Neural cell (in vitro differentiated cells): ENCODE data around the gene SLC37A1. TPM values are rescaled to one million over a fixed set of nuclear protein-coding genes. Genes with fewer than 3 reads are reported as not detected.

ENCODE experiments used
- H2AFZ ChIP-seq: fragments of 200-600, 300-800 bp; sonication (generic), shearing (Covaris generic); 2 replicates; pipeline ENCODE4 v1.6.0; 2014; ENCODE audit warnings: low read depth, mild to moderate bottlenecking, antibody characterized with exemption, low read length, moderate library complexity
- H3F3A ChIP-seq: fragments of 200-600 bp; shearing (Covaris generic); 2 replicates; pipeline ENCODE4 v1.6.1; 2016; ENCODE audit warnings: mild to moderate bottlenecking, moderate library complexity, mixed read lengths, antibody characterized with exemption, low read length; ENCODE audit not compliant: insufficient read depth, poor library complexity, severe bottlenecking
- H3K27ac ChIP-seq: fragments of 200-600, 300-800 bp; sonication (generic), shearing (Covaris generic); 2 replicates; pipeline ENCODE4 v1.5.1; 2014; ENCODE audit warnings: mild to moderate bottlenecking, low read length, moderate library complexity
- H3K27me3 ChIP-seq: fragments of 300-800, 200-600 bp; sonication (generic), shearing (Covaris generic); 2 replicates; pipeline ENCODE4 v1.6.0; 2014; ENCODE audit warnings: mild to moderate bottlenecking, low read depth, low read length, moderate library complexity; ENCODE audit not compliant: insufficient read depth
- H3K36me3 ChIP-seq: fragments of 300-800, 200-600 bp; sonication (generic), shearing (Covaris generic); 2 replicates; pipeline ENCODE4 v1.5.1; 2014; ENCODE audit warnings: mild to moderate bottlenecking, antibody characterized with exemption, low read length, moderate library complexity; ENCODE audit not compliant: insufficient read depth
- H3K4me2 ChIP-seq: fragments of 300-800, 200-600 bp; sonication (generic), shearing (Covaris generic); 2 replicates; pipeline ENCODE4 v1.6.0; 2014; ENCODE audit warnings: mild to moderate bottlenecking, low read length
- H3K4me3 ChIP-seq: fragments of 300-800, 200-600 bp; sonication (generic), shearing (Covaris generic); 2 replicates; pipeline ENCODE4 v1.5.1; 2014; ENCODE audit warnings: mild to moderate bottlenecking, low read length, moderate library complexity
- H3K79me2 ChIP-seq: fragments of 200-600 bp; shearing (Covaris generic); replicated peaks from 2 replicates; pipeline ENCODE4 v1.6.0; 2014; ENCODE audit warnings: mild to moderate bottlenecking, low read length, moderate library complexity; ENCODE audit not compliant: insufficient read depth
- H3K9ac ChIP-seq: fragments of 300-800, 200-600 bp; sonication (generic), shearing (Covaris generic); 2 replicates; pipeline ENCODE4 v1.6.1; 2016; ENCODE audit warnings: mild to moderate bottlenecking, low read length, mixed read lengths
- H3K9me2 ChIP-seq: fragments of 200-600 bp; shearing (Covaris generic); 2 replicates; pipeline ENCODE4 v1.6.1; 2016; ENCODE audit warnings: mild to moderate bottlenecking, low read length, mixed read lengths; ENCODE audit not compliant: insufficient read depth
- H3K9me3 ChIP-seq: fragments of 200-600, 300-800 bp; sonication (generic), shearing (Covaris generic); 2 replicates; pipeline ENCODE4 v1.6.1; 2016; ENCODE audit warnings: mild to moderate bottlenecking, mixed run types, low read length, moderate library complexity, mixed read lengths
- H4K20me1 ChIP-seq: fragments of 200-600 bp; shearing (Covaris generic); 2 replicates; pipeline ENCODE4 v1.6.1; 2016; ENCODE audit warnings: mild to moderate bottlenecking, mixed run types; ENCODE audit not compliant: insufficient read depth
- CTCF ChIP-seq: fragments of 450-650 bp; IDR thresholded peaks from 2 replicates; pipeline ENCODE4 v1.5.1; 2014; ENCODE audit warnings: antibody characterized with exemption, mild to moderate bottlenecking, moderate library complexity; ENCODE audit not compliant: poor library complexity, severe bottlenecking
- EP300 ChIP-seq: fragments of 450-650 bp; conservative IDR thresholded peaks from 2 replicates; pipeline ENCODE4 v1.6.1; 2014; ENCODE audit warnings: antibody characterized with exemption, mild to moderate bottlenecking, moderate library complexity; ENCODE audit not compliant: poor library complexity, severe bottlenecking
- EZH2 ChIP-seq: fragments of 200-600, 300-800 bp; shearing (Covaris generic), sonication (generic); IDR thresholded peaks from 2 replicates; pipeline ENCODE4 v1.6.1; 2014; ENCODE audit warnings: antibody characterized with exemption, low read length, borderline replicate concordance, mild to moderate bottlenecking; ENCODE audit not compliant: insufficient read depth, poor library complexity, severe bottlenecking
- MXI1 ChIP-seq: fragments of 450-650 bp; conservative IDR thresholded peaks from 2 replicates; pipeline ENCODE4 v1.6.1; 2014; ENCODE audit warnings: antibody characterized with exemption, mild to moderate bottlenecking; ENCODE audit not compliant: poor library complexity, severe bottlenecking
- POLR2AphosphoS5 ChIP-seq: IDR thresholded peaks from 2 replicates; pipeline ENCODE4 v1.6.1; 2012
- RAD21 ChIP-seq: fragments of 450-650 bp; conservative IDR thresholded peaks from 2 replicates; pipeline ENCODE4 v1.6.1; 2014; ENCODE audit warnings: antibody characterized with exemption, mild to moderate bottlenecking, moderate library complexity
- REST ChIP-seq: IDR thresholded peaks from 2 replicates; pipeline ENCODE4 v1.6.1; 2012; ENCODE audit warnings: borderline replicate concordance
- SMC3 ChIP-seq: fragments of 450-650 bp; conservative IDR thresholded peaks from 2 replicates; pipeline ENCODE4 v1.6.1; 2014; ENCODE audit warnings: antibody characterized with exemption, mild to moderate bottlenecking, moderate library complexity; ENCODE audit not compliant: poor library complexity
- TAF1 ChIP-seq: IDR thresholded peaks from 2 replicates; pipeline ENCODE4 v1.6.1; 2012; ENCODE audit warnings: low read depth
- polyA plus RNA-seq: library from polyadenylated mRNA; depleted of rRNA; stranded (reverse); fragments of >200 nt; gene quantifications from 2 replicates; pipeline ENCODE4 v1.2.3, GENCODE V29; 2014

SLC37A1 gene
- polyA plus RNA-seq, 1 donor from 2014 or later = 60.7 TPM

- Histone ChIP-seq H3K36me3 (no peaks in the 10 kb centered on the region), H3K9me3 (no peaks in the 10 kb centered on the region), H3K27me3 (no peaks in the 10 kb centered on the region), H2AFZ (no peak overlapping the region), H4K20me1 (no peaks in the 10 kb centered on the region), H3K4me2 (no peak overlapping the region), H3K9ac (no peak overlapping the region), H3K9me2 (no peaks in the 10 kb centered on the region), H3K79me2 (no peaks in the 10 kb centered on the region), H3F3A (no peaks in the 10 kb centered on the region), H3K27ac (peak overlapping the region; percentile 90), H3K4me3 (no peak overlapping the region)
- TF ChIP-seq SMC3 = no peak
- TF ChIP-seq EP300 = no peak
- TF ChIP-seq EZH2 = no peak
- no peak for TF ChIP-seq CTCF
- no peak for TF ChIP-seq TAF1
- TF ChIP-seq MXI1 = no peak
- no peak for TF ChIP-seq POLR2AphosphoS5
- no peak for TF ChIP-seq REST
These were observed 43.8 kb downstream of the SLC37A1 start for GRCh38 chr21:42557420-42557819.

GRCh38 chr21:42558368-42558767 is 44.7 kb downstream of the SLC37A1 start:
- Histone ChIP-seq H4K20me1 (no peaks in the 10 kb centered on the region), H2AFZ (no peak overlapping the region), H3K4me3 (peak overlapping the region; percentile 24), H3K4me2 (no peak overlapping the region), H3K27me3 (no peaks in the 10 kb centered on the region), H3K9me2 (no peaks in the 10 kb centered on the region), H3K9ac (peak overlapping the region; percentile 54), H3K36me3 (no peaks in the 10 kb centered on the region), H3K9me3 (no peaks in the 10 kb centered on the region), H3F3A (no peaks in the 10 kb centered on the region), H3K79me2 (no peaks in the 10 kb centered on the region), H3K27ac (peak overlapping the region; percentile 90)
- TF ChIP-seq MXI1 (no peak), EP300 (peak; percentile 70)

GRCh38 chr21:42558846-42559245 is 45.2 kb downstream of the SLC37A1 start:
- Histone ChIP-seq H3K36me3 (no peaks in the 10 kb centered on the region), H3K79me2 (no peaks in the 10 kb centered on the region), H3K4me2 (no peak overlapping the region), H3K9me2 (no peaks in the 10 kb centered on the region), H3K4me3 (peak overlapping the region; percentile 24), H3K9ac (peak overlapping the region; percentile 48), H4K20me1 (no peaks in the 10 kb centered on the region), H3K9me3 (no peaks in the 10 kb centered on the region), H3K27me3 (no peaks in the 10 kb centered on the region), H2AFZ (no peak overlapping the region), H3K27ac (peak overlapping the region; percentile 90), H3F3A (no peaks in the 10 kb centered on the region)
- TF ChIP-seq POLR2AphosphoS5 (no peak), MXI1 (no peak), SMC3 (no peak), TAF1 (no peak), RAD21 (no peak), EZH2 (no peak), CTCF (no peak), REST (no peak), EP300 (no peak)
